SK-N-SH (cell line): Measurements from ENCODE around the gene SIRPB1. TPM values are rescaled to one million over a fixed set of nuclear protein-coding genes. Genes with fewer than 3 reads are reported as not detected.

Source experiments
- CTCF ChIA-PET: fragments of 300-600, 350-600 bp; formaldehyde crosslinking; extraction: SDS; loops from one replicate; lab custom pipeline; 2021; lab: Yijun Ruan, JAX
- POLR2A ChIA-PET: fragments of 350-600 bp; sonication (Branson Sonifier 250); formaldehyde crosslinking; extraction: SDS; loops from one replicate; lab custom pipeline; 2020; ENCODE audit warnings: antibody characterized with exemption, inconsistent platforms; lab: Yijun Ruan, JAX
- DNase-seq: peaks from one replicate; pipeline ENCODE4 v3.0.0; 2012
- H2AFZ ChIP-seq: fragments of 200-600 bp; sonication (generic); 2 replicates; pipeline ENCODE4 v1.8.1; 2016; ENCODE audit warnings: antibody characterized with exemption, mild to moderate bottlenecking, low read depth
- H3F3A ChIP-seq: fragments of 200-600 bp; sonication (generic); replicated peaks from 2 replicates; pipeline ENCODE3; 2016; ENCODE audit warnings: antibody characterized with exemption, mild to moderate bottlenecking; ENCODE audit not compliant: insufficient read depth
- H3K27ac ChIP-seq, 2 experiments: fragments of 200-500 bp in 1 of 2; fragments of 200-600 bp in 1 of 2; sonication (Bioruptor generic) in 1 of 2; sonication (generic), shearing (Covaris generic) in 1 of 2; 2 replicates each; pipeline versions ENCODE4 v1.5.1 to v1.6.1; 2014 to 2016; ENCODE audit warnings: low read depth in 2 of 2, inconsistent platforms in 1 of 2, low read length in 1 of 2, mild to moderate bottlenecking in 1 of 2, mixed read lengths in 1 of 2
- H3K27me3 ChIP-seq: fragments of 200-600 bp; sonication (generic), shearing (Covaris generic); 2 replicates; pipeline ENCODE4 v1.6.1; 2016; ENCODE audit warnings: mixed run types; ENCODE audit not compliant: insufficient read depth
- H3K36me3 ChIP-seq, 2 experiments: fragments of 200-500 bp in 1 of 2; fragments of 200-600 bp in 1 of 2; sonication (Bioruptor generic) in 1 of 2; sonication (generic) in 1 of 2; replicated peaks in 1 of 2; 2 replicates each; pipeline versions ENCODE3 to v1.5.1; 2014 to 2016; ENCODE audit warnings: low read length in 1 of 2, mild to moderate bottlenecking in 1 of 2; ENCODE audit not compliant: insufficient read depth in 2 of 2, control insufficient read depth in 1 of 2
- H3K4me1 ChIP-seq, 2 experiments: fragments of 200-500 bp in 1 of 2; fragments of 200-600 bp in 1 of 2; sonication (Bioruptor generic) in 1 of 2; sonication (generic), shearing (Covaris generic) in 1 of 2; 2 replicates each; pipeline versions ENCODE4 v1.5.1 to v1.6.1; 2014 to 2016; ENCODE audit warnings: low read depth in 1 of 2, low read length in 1 of 2, mixed run types in 1 of 2; ENCODE audit not compliant: insufficient read depth in 2 of 2, control insufficient read depth in 1 of 2
- H3K4me2 ChIP-seq: fragments of 200-600 bp; sonication (generic), shearing (Covaris generic); 2 replicates; pipeline ENCODE4 v1.6.1; 2017; ENCODE audit warnings: mixed run types
- H3K4me3 ChIP-seq, 2 experiments: fragments of 200-500 bp in 1 of 2; fragments of 200-600 bp in 1 of 2; sonication (Bioruptor generic) in 1 of 2; sonication (generic), shearing (Covaris generic) in 1 of 2; 2 replicates each; pipeline versions ENCODE4 v1.5.1 to v1.8.1; 2014 to 2016; ENCODE audit warnings: low read depth in 2 of 2, inconsistent platforms in 1 of 2, low read length in 1 of 2, mild to moderate bottlenecking in 1 of 2, mixed read lengths in 1 of 2, moderate library complexity in 1 of 2
- H3K79me2 ChIP-seq: fragments of 200-600 bp; sonication (generic); 2 replicates; pipeline ENCODE4 v1.8.1; 2017; ENCODE audit warnings: mild to moderate bottlenecking; ENCODE audit not compliant: insufficient read depth
- H3K9ac ChIP-seq: fragments of 200-600 bp; sonication (generic); 2 replicates; pipeline ENCODE4 v1.6.1; 2017; ENCODE audit warnings: mixed run types
- H3K9me2 ChIP-seq: fragments of 200-600 bp; sonication (generic); 2 replicates; pipeline ENCODE4 v1.6.1; 2017; ENCODE audit warnings: mixed run types
- H3K9me3 ChIP-seq: fragments of 200-600 bp; sonication (generic); 2 replicates; pipeline ENCODE4 v1.6.1; 2017; ENCODE audit warnings: mixed run types, mild to moderate bottlenecking, moderate library complexity
- H4K20me1 ChIP-seq: fragments of 200-600 bp; sonication (generic); 2 replicates; pipeline ENCODE4 v1.6.1; 2017; ENCODE audit warnings: mild to moderate bottlenecking, mixed run types; ENCODE audit not compliant: insufficient read depth
- CHD2 ChIP-seq: fragments of 150-350 bp; IDR thresholded peaks from 2 replicates; pipeline ENCODE4 v1.6.1; 2018; ENCODE audit warnings: low read length; ENCODE audit not compliant: partially characterized antibody
- EP300 ChIP-seq, 2 experiments: IDR thresholded peaks; 2 replicates each; pipeline versions ENCODE4 v1.4.0 to v1.6.1; 2012; ENCODE audit warnings: borderline replicate concordance in 1 of 2, low read depth in 1 of 2, low read length in 1 of 2
- FOSL2 ChIP-seq: IDR thresholded peaks from 2 replicates; pipeline ENCODE4 v1.4.0; 2012; ENCODE audit warnings: low read depth, mild to moderate bottlenecking, moderate library complexity, borderline replicate concordance
- FOXJ3 ChIP-seq: sonication (generic); formaldehyde crosslinking; IDR thresholded peaks from 2 replicates; pipeline ENCODE4 v1.5.1; 2020; ENCODE audit warnings: mild to moderate bottlenecking, missing genetic modification reagents
- FOXM1 ChIP-seq: IDR thresholded peaks from 2 replicates; pipeline ENCODE4 v1.4.0; 2012; ENCODE audit warnings: low read depth, mild to moderate bottlenecking
- GATA2 ChIP-seq: sonication (generic); formaldehyde crosslinking; IDR thresholded peaks from 2 replicates; pipeline ENCODE4 v1.5.0; 2020; ENCODE audit warnings: mild to moderate bottlenecking, missing genetic modification reagents
- JUND ChIP-seq: IDR thresholded peaks from 2 replicates; pipeline ENCODE4 v1.4.0; 2012
- MEF2A ChIP-seq: IDR thresholded peaks from 2 replicates; pipeline ENCODE4 v1.4.0; 2012; ENCODE audit warnings: low read depth, borderline replicate concordance
- NRF1 ChIP-seq: IDR thresholded peaks from 2 replicates; pipeline ENCODE4 v1.6.1; 2012; ENCODE audit warnings: low read depth, mild to moderate bottlenecking, low read length
- POLR2AphosphoS5 ChIP-seq: IDR thresholded peaks from 2 replicates; pipeline ENCODE4 v1.6.1; 2012; ENCODE audit warnings: low read depth, low read length
- RAD21 ChIP-seq: IDR thresholded peaks from 2 replicates; pipeline ENCODE4 v1.6.1; 2012; ENCODE audit warnings: mild to moderate bottlenecking, low read length
- RCOR1 ChIP-seq: fragments of 150-350 bp; IDR thresholded peaks from 2 replicates; pipeline ENCODE4 v1.6.1; 2017; ENCODE audit warnings: antibody characterized with exemption, low read length
- RFX5 ChIP-seq: IDR thresholded peaks from 2 replicates; pipeline ENCODE4 v1.6.1; 2012; ENCODE audit warnings: mild to moderate bottlenecking, improper control_type of control experiment, low read length
- RXRA ChIP-seq: IDR thresholded peaks from 2 replicates; pipeline ENCODE4 v1.4.0; 2012; ENCODE audit warnings: low read depth, mild to moderate bottlenecking, borderline replicate concordance
- SIN3A ChIP-seq: IDR thresholded peaks from 2 replicates; pipeline ENCODE4 v1.6.1; 2012; ENCODE audit warnings: low read depth, mild to moderate bottlenecking, low read length, moderate library complexity, borderline replicate concordance
- SMC3 ChIP-seq: IDR thresholded peaks from 2 replicates; pipeline ENCODE4 v1.6.1; 2012; ENCODE audit warnings: low read depth, low read length, improper control_type of control experiment
- YY1 ChIP-seq: IDR thresholded peaks from 2 replicates; pipeline ENCODE4 v1.4.0; 2012; ENCODE audit warnings: low read depth, mild to moderate bottlenecking
- WGBS: methylation state at CpG from one replicate; pipeline ENCODE4 v1.1.6; 2017; ENCODE audit warnings: low lambda C conversion rate; 5-methylcytosine and 5-hydroxymethylcytosine counted together
- polyA plus RNA-seq, 3 experiments: library from polyadenylated mRNA; depleted of rRNA; stranded (reverse); fragments of >200 nt; gene quantifications; 2 replicates each; pipeline ENCODE4 v1.2.3, GENCODE V29; 2012
- TF ChIP-seq, protein P1 (sequence below): IDR thresholded peaks from 2 replicates; pipeline ENCODE4 v1.4.0; 2012; ENCODE audit warnings: low read depth, borderline replicate concordance
- TF ChIP-seq, protein P2 (sequence below): fragments of 200-600 bp; sonication (generic); IDR thresholded peaks from 2 replicates; pipeline ENCODE4 v1.6.1; 2017; ENCODE audit warnings: antibody characterized with exemption, mild to moderate bottlenecking, moderate library complexity
- TF ChIP-seq, protein P3 (sequence below): IDR thresholded peaks from 2 replicates; pipeline ENCODE4 v1.4.0; 2012; ENCODE audit warnings: low read depth

Gene SIRPB1
- polyA plus RNA-seq, 1 of the 3 experiments (the other 2 are of a cell fraction): 0.53 TPM

DNA sequence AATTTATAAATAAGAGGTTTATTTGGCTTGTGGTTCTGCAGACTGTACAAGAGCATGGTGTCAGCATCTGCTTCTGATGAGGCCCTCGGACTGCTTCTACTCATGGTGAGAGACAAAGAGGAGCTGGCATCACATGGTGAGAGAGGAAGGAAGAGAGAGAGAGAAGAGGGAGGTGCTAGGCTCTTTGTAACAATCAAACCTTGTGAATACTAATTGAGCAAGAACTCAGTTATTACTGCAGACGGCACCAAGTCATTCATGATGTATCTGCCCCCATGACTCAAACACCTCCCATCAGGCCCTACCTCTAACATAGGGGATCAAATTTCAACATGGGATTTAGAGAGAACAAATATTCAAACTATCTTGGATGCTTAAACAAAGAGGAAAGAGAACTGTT is 44.1 kb upstream of the SIRPB1 start:
- Histone ChIP-seq H3K27ac (no peak overlapping the region), H3F3A (no peaks in the 10 kb centered on the region), H3K9ac (no peak overlapping the region), H3K4me3 (no peak overlapping the region), H3K27me3 (no peaks in the 10 kb centered on the region), H3K9me3 (no peaks in the 10 kb centered on the region), H3K4me1 (no peaks in the 10 kb centered on the region; a peak in 1 of 4 replicates), H4K20me1 (no peaks in the 10 kb centered on the region), H2AFZ (no peak overlapping the region), H3K4me2 (no peak overlapping the region), H3K79me2 (no peaks in the 10 kb centered on the region), H3K9me2 (no peaks in the 10 kb centered on the region), H3K36me3 (no peaks in the 10 kb centered on the region)
- TF ChIP-seq SIN3A: no peak
- no peak for TF ChIP-seq NRF1
- TF ChIP-seq SMC3: no peak
- TF ChIP-seq, protein P1, sequence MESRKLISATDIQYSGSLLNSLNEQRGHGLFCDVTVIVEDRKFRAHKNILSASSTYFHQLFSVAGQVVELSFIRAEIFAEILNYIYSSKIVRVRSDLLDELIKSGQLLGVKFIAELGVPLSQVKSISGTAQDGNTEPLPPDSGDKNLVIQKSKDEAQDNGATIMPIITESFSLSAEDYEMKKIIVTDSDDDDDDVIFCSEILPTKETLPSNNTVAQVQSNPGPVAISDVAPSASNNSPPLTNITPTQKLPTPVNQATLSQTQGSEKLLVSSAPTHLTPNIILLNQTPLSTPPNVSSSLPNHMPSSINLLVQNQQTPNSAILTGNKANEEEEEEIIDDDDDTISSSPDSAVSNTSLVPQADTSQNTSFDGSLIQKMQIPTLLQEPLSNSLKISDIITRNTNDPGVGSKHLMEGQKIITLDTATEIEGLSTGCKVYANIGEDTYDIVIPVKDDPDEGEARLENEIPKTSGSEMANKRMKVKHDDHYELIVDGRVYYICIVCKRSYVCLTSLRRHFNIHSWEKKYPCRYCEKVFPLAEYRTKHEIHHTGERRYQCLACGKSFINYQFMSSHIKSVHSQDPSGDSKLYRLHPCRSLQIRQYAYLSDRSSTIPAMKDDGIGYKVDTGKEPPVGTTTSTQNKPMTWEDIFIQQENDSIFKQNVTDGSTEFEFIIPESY: no peak
- no peak for TF ChIP-seq JUND
- TF ChIP-seq EP300 (IDR thresholded peaks at IDR 0.05; ENCODE audit: borderline replicate concordance in 1 of 2, low read depth in 1 of 2, low read length in 1 of 2): no peak
- no peak for TF ChIP-seq RCOR1
- no peak for TF ChIP-seq FOXJ3 (CRISPR knock-in tag)
- TF ChIP-seq RXRA: no peak
- TF ChIP-seq FOXM1: no peak
- no peak for TF ChIP-seq FOSL2
- TF ChIP-seq POLR2AphosphoS5: no peak
- no peak for TF ChIP-seq YY1
- no peak for TF ChIP-seq GATA2 (CRISPR knock-in tag)
- no peak for TF ChIP-seq CHD2
- TF ChIP-seq RAD21: no peak
- no peak for TF ChIP-seq MEF2A
- TF ChIP-seq, protein P2, sequence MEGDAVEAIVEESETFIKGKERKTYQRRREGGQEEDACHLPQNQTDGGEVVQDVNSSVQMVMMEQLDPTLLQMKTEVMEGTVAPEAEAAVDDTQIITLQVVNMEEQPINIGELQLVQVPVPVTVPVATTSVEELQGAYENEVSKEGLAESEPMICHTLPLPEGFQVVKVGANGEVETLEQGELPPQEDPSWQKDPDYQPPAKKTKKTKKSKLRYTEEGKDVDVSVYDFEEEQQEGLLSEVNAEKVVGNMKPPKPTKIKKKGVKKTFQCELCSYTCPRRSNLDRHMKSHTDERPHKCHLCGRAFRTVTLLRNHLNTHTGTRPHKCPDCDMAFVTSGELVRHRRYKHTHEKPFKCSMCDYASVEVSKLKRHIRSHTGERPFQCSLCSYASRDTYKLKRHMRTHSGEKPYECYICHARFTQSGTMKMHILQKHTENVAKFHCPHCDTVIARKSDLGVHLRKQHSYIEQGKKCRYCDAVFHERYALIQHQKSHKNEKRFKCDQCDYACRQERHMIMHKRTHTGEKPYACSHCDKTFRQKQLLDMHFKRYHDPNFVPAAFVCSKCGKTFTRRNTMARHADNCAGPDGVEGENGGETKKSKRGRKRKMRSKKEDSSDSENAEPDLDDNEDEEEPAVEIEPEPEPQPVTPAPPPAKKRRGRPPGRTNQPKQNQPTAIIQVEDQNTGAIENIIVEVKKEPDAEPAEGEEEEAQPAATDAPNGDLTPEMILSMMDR: no peak
- TF ChIP-seq, protein P3, sequence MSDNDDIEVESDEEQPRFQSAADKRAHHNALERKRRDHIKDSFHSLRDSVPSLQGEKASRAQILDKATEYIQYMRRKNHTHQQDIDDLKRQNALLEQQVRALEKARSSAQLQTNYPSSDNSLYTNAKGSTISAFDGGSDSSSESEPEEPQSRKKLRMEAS: no peak
- TF ChIP-seq RFX5: no peak
- ChIA-PET POLR2A (no interaction called here), CTCF (no interaction called here)
- 49% methylated on average over 2 of the region's 2 CpGs for WGBS
- DNase-seq: no peak
